GM21619 (cell line): Measurements from ENCODE around the gene DNAH6.

Source experiments
- ATAC-seq: cut with Tn5 transposase; IDR thresholded peaks from one replicate; pipeline ENCODE4 v1.9.1; 2021; ENCODE audit not compliant: unreplicated experiment

The DNAH6 gene

GRCh38 chr2:84687498-84688149 is 171.3 kb downstream of the DNAH6 start:
- no peak for ATAC-seq

DNA sequence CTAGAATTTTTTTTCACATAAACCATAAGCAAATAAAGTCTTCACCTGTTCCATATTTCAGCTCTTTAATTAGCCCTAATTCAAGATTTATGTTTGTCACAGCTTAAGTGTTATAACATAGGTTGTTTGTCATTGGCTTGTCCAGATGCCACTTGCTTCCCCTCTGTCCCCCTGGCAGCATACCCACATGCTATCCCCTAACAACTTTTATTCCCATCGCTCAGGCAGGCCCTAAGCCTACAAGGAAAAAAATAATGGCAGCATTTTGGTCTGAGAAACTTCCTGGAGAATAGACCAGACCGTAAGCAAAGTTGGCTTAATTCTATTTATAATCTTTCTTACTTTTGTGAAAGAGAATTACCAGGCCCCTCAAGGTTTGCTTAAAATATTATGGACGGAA is 173.9 kb downstream of the DNAH6 start:
- no peak for ATAC-seq

- ATAC-seq = no peak
Observed at GRCh38 chr2:84694088-84694622, 177.9 kb downstream of the DNAH6 start.

DNA sequence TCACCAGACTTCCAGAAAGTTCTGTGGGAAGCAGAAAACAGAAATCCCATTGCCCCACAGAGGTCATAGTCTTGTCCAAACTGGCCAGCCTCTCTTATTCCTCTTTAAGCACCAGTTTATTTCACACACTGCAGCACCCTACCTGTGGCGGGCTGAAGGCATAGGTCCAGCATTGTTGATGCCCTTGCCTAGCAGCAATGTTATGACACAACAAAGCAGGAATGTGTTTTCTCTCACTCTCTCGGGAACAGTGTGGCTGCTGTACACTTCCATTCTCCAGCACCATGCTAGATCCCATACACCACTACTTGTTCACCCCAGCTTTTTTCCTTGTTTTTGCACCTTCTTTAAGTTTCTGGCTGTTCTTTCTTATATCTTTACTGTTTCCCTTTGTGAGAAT is 181.6 kb downstream of the DNAH6 start:
- no peak for ATAC-seq

DNA sequence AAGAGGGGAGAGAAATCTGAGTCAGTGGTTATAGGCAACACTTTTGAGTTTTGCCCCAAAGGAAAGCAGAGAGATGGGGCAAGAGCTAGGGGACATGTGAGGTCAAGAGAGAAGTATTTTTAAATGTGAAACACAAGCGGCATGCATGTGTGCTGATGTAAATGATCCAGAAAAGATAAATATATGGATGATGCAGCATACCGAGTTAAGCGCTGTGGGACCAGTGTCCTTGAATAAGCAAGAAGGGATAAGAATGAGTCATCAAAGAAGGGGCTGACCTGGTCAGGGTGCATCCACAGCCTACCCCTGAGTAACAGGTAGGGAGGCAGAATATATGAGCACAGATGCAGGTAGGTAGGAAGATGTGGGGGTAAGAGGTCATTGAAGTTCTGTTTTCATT is 183.7 kb downstream of the DNAH6 start:
- no peak for ATAC-seq

DNA sequence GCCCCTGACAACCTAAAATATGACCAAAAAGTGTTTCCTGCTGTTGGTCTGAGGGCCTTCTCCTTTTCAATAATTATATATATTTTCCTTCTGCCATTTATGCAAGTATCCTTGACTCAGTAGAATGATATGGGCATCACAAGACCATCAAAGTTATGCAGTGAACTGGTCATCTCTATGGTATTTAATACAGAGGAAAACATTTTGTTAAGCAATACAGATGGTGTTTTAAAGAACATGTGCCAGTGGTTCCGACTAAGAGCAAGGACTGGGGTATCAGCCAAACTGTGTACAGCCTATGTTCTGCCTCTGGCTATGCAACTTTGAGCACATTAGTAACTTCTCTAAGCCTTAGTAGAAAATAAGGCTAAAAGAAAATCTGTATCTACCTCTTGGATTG is 185.6 kb downstream of the DNAH6 start:
- ATAC-seq = no peak

DNA sequence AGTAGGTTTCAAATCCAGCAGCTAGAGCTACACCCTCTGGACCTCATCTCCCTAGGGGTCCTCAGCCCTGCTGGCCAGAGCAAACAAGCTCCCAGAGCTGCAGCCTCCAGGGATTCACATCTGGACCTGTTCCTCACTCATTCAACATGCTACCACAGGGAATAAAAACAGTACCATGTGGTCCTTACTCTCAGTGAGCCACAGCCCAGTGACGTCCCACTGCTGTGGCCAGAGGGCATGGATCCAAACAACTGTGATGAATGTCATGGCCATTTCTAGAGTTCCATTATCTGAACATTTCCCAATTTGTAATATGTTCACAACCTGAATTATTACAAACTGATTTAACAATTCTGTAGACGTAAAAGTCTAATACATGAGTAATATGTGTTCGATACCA is 186.6 kb downstream of the DNAH6 start:
- no peak for ATAC-seq

GRCh38 chr2:84703831-84704230 is 187.5 kb downstream of the DNAH6 start:
- no peak for ATAC-seq

GRCh38 chr2:84704505-84705244 is 188.4 kb downstream of the DNAH6 start:
- no peak for ATAC-seq

GRCh38 chr2:84705858-84706257 is 189.6 kb downstream of the DNAH6 start:
- no peak for ATAC-seq

GRCh38 chr2:84708442-84708841 is 192.1 kb downstream of the DNAH6 start:
- ATAC-seq = no peak

DNA sequence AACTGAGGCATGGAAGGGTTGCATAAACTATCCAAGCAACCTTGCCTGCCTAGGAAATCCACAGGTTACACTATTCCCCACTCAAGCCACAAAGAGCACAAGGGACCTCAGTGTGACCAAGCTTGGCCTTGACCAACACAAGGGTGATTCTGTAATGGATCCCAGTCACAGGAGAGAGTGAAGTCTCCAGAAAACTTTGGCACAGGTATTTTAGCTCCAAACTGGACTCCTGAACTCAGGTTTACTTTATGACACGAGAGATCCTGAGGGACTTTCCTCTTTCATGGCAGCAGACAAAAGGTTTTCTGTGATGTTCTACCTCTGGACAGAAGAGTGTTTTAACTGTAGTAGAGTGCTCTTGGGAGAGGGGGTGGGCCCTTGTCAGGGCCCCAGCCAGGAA is 195.4 kb downstream of the DNAH6 start:
- no peak for ATAC-seq

DNA sequence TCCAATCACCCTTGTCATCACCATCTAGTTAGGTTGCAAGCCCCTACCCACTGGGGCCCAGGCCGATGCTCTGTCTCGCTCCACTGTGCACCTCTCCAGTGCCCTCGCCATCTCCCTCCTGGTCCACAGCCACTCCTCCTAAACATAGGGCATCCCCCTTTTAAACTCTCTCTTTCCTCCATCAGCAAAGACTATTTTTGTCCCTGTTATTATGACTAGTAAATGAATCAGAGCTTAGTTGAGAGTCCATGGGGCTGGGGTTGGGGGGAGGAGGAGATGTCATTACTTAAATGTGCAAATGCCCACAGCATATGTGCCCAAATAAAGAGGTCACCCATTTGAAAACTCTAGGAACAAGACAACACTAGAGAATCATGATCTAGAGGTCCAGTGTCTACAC is 197.1 kb downstream of the DNAH6 start:
- ATAC-seq = no peak

DNA sequence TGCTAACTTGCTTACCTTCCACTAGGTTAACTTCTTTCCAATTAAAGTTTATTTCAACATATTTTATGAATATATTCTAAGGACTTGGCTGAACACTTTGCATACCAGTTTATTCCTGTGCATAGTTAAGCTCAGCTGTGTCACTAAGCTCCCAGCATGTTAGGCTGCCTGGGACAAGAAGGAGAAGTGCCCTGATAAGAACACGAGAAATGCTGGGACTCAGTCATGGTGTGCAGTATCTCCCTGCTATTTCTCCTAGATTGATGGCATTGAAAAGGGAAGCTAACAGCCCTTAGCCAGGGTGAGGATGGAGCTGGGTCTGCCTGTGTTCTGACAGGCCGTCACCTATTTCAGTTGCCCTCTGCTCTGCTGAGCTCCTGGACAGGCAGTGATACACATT is 200.3 kb downstream of the DNAH6 start:
- no peak for ATAC-seq

DNA sequence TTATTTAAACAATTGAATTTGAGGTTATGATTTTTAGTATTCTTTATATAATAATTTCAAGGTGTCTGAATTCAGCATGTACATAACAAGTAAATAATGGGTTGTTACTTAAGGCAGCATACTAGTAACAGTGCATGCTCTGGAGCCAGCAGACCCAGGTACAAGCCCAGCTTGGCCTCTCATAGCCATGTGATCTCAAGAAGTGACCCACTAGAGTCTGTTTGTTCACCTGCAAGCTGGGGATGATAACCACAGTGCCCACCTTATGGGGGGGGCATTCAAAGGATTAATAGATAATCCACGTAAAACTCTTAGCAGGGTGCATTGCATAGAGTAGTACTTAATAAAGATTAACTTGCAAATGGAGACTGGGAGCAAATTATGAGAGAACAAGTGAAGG is 201.0 kb downstream of the DNAH6 start:
- ATAC-seq = no peak

GRCh38 chr2:84719434-84719833 is 203.1 kb downstream of the DNAH6 start:
- no peak for ATAC-seq

- ATAC-seq = no peak
Observed at GRCh38 chr2:84723831-84724230, 207.5 kb downstream of the DNAH6 start.

DNA sequence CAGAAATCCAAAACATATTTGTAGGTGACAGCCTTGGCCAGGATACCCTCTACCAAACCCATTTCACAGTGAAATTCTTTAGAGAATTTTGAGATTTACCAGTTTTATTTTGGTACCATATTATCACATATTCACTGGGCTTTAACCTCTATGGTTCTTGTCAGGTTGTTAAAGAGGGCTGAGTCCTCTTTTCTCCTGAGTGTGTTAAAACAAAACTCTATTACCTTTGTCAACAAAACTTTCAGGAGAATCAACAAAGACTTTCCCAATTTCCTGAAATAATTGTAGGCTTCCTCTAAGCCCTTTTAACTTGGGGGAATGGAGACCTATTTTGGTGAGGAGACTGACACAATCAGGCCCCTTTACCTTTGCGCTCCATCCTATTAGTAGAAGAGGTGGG is 209.4 kb downstream of the DNAH6 start:
- no peak for ATAC-seq

DNA sequence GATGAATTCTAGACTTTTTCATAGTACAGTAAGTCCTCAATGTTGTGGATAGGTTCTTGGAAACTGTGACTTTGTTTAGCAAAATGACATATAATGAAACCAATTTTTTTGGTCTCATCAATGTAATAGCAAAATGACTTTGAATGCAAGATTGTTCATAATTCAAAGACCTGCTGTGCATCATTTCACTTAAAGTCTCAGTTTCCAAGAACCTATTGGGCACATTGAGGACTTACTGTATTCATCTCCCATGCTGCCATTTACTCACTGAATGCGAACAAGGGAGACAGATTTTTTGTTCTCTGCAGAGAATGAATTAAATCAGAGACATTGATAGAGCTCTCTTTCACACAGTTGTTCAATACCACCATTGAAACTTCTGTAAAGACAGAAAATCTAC is 211.0 kb downstream of the DNAH6 start:
- ATAC-seq = no peak

DNA sequence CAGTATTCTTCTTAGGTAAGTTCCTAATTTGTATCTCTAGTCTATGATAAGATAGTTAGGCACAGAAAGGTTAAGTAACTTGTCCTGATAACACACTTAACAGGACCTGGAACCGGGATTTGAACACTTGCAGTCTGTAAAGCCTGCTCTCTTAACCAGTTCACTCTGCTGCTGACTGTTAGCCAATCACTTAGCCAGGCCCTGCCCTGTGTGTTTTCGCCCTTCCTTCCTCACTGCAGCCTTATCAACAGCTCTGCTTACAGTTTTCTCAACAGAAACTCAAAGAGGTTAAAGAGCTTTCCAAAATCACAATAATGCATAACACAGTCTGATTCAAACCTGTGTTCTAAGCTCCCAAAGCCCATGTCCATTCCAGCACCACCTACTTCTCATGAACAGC is 212.9 kb downstream of the DNAH6 start:
- no peak for ATAC-seq

DNA sequence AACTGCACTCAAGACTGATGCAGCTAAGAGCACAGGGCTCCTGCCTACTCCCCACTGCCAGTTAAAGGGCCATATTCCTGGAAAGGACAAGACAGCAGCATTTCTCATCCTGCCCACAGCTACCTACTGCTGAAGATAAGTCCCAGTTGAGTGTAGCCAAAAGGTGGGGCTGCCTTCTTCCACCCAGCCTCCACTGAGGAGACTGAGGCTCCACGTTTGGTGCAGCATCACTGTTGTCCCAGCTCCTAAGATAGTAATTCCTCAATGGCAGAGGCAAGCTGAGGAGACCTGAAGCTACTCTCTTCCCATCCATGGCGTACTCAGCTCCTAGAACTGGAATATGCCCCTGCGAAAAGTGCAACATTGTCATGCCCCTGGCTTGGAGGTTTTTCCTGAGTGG is 214.9 kb downstream of the DNAH6 start:
- no peak for ATAC-seq

- ATAC-seq = no peak
Observed at GRCh38 chr2:84732897-84733778, 216.8 kb downstream of the DNAH6 start.
